ENCODE data around the gene CHSY3. TPM values are rescaled to one million over a fixed set of nuclear protein-coding genes. Genes with fewer than 3 reads are reported as not detected.

CHSY3 gene
- total RNA-seq, 2 donors from 2014 or later = 0.09 to 2.0 TPM

GRCh38 chr5:130135506-130135905 is 231.2 kb downstream of the CHSY3 start:
- no peaks in the 10 kb centered on the region for H3K27me3 ChIP-seq (replicated peaks; ENCODE audit: insufficient read depth)
- H3K36me3 ChIP-seq = no peaks in the 10 kb centered on the region
- intact Hi-C loops (cut with DNase I) = no loop called here
- TF ChIP-seq POLR2A (IDR thresholded peaks at IDR 0.05) = no peak
- no peak for TF ChIP-seq POLR2AphosphoS5 (IDR thresholded peaks at IDR 0.05)
- TF ChIP-seq CTCF (IDR thresholded peaks at IDR 0.05) = no peak
- no peak for DNase-seq (ENCODE audit: low spot score)
- no peaks in the 10 kb centered on the region for H3K9me3 ChIP-seq
- H3K4me3 ChIP-seq = no peak overlapping the region
- no peak overlapping the region for H3K27ac ChIP-seq
- H3K4me1 ChIP-seq (replicated peaks) = no peaks in the 10 kb centered on the region
- WGBS = 69% methylated on average over 2 of the region's 2 CpGs

GRCh38 chr5:130136300-130136699 is 232.0 kb downstream of the CHSY3 start:
- no peak for TF ChIP-seq POLR2A (IDR thresholded peaks at IDR 0.05)
- TF ChIP-seq POLR2AphosphoS5 (IDR thresholded peaks at IDR 0.05) = no peak
- no peak for TF ChIP-seq CTCF (IDR thresholded peaks at IDR 0.05)
- no peaks in the 10 kb centered on the region for H3K36me3 ChIP-seq
- no peaks in the 10 kb centered on the region for H3K4me1 ChIP-seq (replicated peaks)
- intact Hi-C loops (cut with DNase I) = no loop called here
- no peak overlapping the region for H3K4me3 ChIP-seq
- DNase-seq (ENCODE audit: low spot score) = no peak
- H3K9me3 ChIP-seq = no peaks in the 10 kb centered on the region
- H3K27me3 ChIP-seq (replicated peaks; ENCODE audit: insufficient read depth) = no peaks in the 10 kb centered on the region
- no peak overlapping the region for H3K27ac ChIP-seq

- H3K4me1 ChIP-seq (replicated peaks) = no peaks in the 10 kb centered on the region
- H3K27ac ChIP-seq = no peak overlapping the region
- WGBS = 4% methylated on average over 1 of the region's 1 CpG
- intact Hi-C loops (cut with DNase I) = no loop called here
- H3K9me3 ChIP-seq = no peaks in the 10 kb centered on the region
- TF ChIP-seq POLR2AphosphoS5 (IDR thresholded peaks at IDR 0.05) (no peak), CTCF (IDR thresholded peaks at IDR 0.05) (no peak), POLR2A (IDR thresholded peaks at IDR 0.05) (no peak)
- no peak for DNase-seq (ENCODE audit: low spot score)
- H3K27me3 ChIP-seq (replicated peaks; ENCODE audit: insufficient read depth) = no peaks in the 10 kb centered on the region
- no peak overlapping the region for H3K4me3 ChIP-seq
- H3K36me3 ChIP-seq = no peaks in the 10 kb centered on the region
Observed at GRCh38 chr5:130137681-130138080, 233.4 kb downstream of the CHSY3 start.

- DNase-seq (ENCODE audit: low spot score) = no peak
- no peaks in the 10 kb centered on the region for H3K27me3 ChIP-seq (replicated peaks; ENCODE audit: insufficient read depth)
Observed at GRCh38 chr5:130138406-130139045, 234.3 kb downstream of the CHSY3 start.

More at GRCh38 chr5:130138406-130139045, 234.3 kb downstream of the CHSY3 start:
- Histone ChIP-seq H3K27ac (no peak overlapping the region), H3K9me3 (no peaks in the 10 kb centered on the region), H3K36me3 (no peaks in the 10 kb centered on the region), H3K4me1 (replicated peaks) (no peaks in the 10 kb centered on the region), H3K4me3 (no peak overlapping the region)
- TF ChIP-seq POLR2AphosphoS5 (IDR thresholded peaks at IDR 0.05) (no peak), CTCF (IDR thresholded peaks at IDR 0.05) (no peak), POLR2A (IDR thresholded peaks at IDR 0.05) (no peak)
- intact Hi-C loops (cut with DNase I) = no loop called here
